Measurements from ENCODE around the gene TCF7L1.

GRCh38 chr2:85154048-85154753, 21.0 kb downstream of the TCF7L1 start:
- TF ChIP-seq CTCF (conservative IDR thresholded peaks at IDR 0.05; ENCODE audit: low read length) (no peak), EZH2phosphoT487 (IDR thresholded peaks at IDR 0.05; ENCODE audit: borderline replicate concordance, low read depth, low read length) (no peak)

Data from OCI-LY7 (cell line).